Osteoblast (primary cell): ENCODE data around the gene PTPRN2. TPM values are rescaled to one million over a fixed set of nuclear protein-coding genes. Genes with fewer than 3 reads are reported as not detected.
A peak's percentile ranks its signal among the peaks of the same experiment; 100 is the strongest.

Experiments used
- DNase-seq: peaks from one replicate; pipeline ENCODE4 v3.0.0; 2011; ENCODE audit warnings: low spot score, mixed read lengths; ENCODE audit not compliant: insufficient read length; ENCODE audit errors: missing footprints
- H2AFZ ChIP-seq: 2 replicates; pipeline ENCODE4 v1.6.0; 2011; ENCODE audit warnings: mild to moderate bottlenecking, low read length
- H3K27ac ChIP-seq: 2 replicates; pipeline ENCODE4 v1.5.1; 2011; ENCODE audit warnings: mild to moderate bottlenecking, low read depth, low read length, moderate library complexity
- H3K27me3 ChIP-seq: 2 replicates; pipeline ENCODE4 v1.6.0; 2012; ENCODE audit warnings: mild to moderate bottlenecking, control low read depth, inconsistent platforms, low read length, moderate library complexity; ENCODE audit not compliant: insufficient read depth
- H3K36me3 ChIP-seq: 2 replicates; pipeline ENCODE4 v1.5.1; 2011; ENCODE audit warnings: mild to moderate bottlenecking, low read length, control low read depth, moderate library complexity; ENCODE audit not compliant: insufficient read depth
- H3K4me1 ChIP-seq: 2 replicates; pipeline ENCODE4 v1.5.1; 2011; ENCODE audit warnings: mild to moderate bottlenecking, low read length, control low read depth, moderate library complexity; ENCODE audit not compliant: insufficient read depth
- H3K4me2 ChIP-seq: 2 replicates; pipeline ENCODE4 v1.6.0; 2011; ENCODE audit warnings: mild to moderate bottlenecking, low read length; ENCODE audit not compliant: insufficient read depth
- H3K4me3 ChIP-seq: fragments of 200-600 bp; sonication (generic); 3 replicates; pipeline ENCODE4 v1.5.1; 2012; ENCODE audit warnings: mild to moderate bottlenecking, low read length, inconsistent platforms; ENCODE audit not compliant: insufficient read depth
- H3K79me2 ChIP-seq: 2 replicates; pipeline ENCODE4 v1.6.0; 2012; ENCODE audit warnings: mild to moderate bottlenecking, low read length, control low read depth, inconsistent platforms; ENCODE audit not compliant: insufficient read depth
- H3K9me3 ChIP-seq: 2 replicates; pipeline ENCODE4 v1.5.1; 2011; ENCODE audit warnings: low read depth, low read length, control low read depth
- H4K20me1 ChIP-seq: 2 replicates; pipeline ENCODE4 v1.6.0; 2012; ENCODE audit warnings: mild to moderate bottlenecking, low read length, control low read depth; ENCODE audit not compliant: insufficient read depth
- total RNA-seq: library from RNA; depleted of rRNA; stranded (reverse); fragments of >200 nt; gene quantifications from 2 replicates; pipeline ENCODE4 v1.2.3, GENCODE V29; 2012
- TF ChIP-seq, protein P1 (sequence below): IDR thresholded peaks from 2 replicates; pipeline ENCODE4 v1.5.1; 2011; ENCODE audit warnings: mild to moderate bottlenecking, low read depth, low read length, moderate library complexity; ENCODE audit errors: extremely low read depth

PTPRN2 gene
- total RNA-seq, 1 donor = 0.36 TPM

DNA sequence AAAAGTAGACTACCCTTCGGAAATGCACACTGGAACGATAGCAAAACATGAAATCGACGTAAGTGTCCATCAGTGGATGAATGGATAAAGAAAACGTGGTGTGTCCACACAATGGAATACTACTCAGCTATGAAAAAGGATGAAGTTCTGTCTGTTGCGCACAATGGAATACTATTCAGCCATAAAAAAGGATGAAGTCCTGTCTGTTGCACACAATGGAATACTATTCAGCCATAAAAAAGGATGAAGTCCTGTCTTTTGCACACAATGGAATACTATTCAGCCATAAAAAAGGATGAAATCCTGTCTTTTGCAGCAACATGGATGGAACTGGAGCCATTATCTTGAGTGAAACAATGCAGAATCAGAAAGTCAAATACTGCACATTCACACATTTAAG, 591.8 kb downstream of the PTPRN2 start:
- Histone ChIP-seq H3K27me3 (no peaks in the 10 kb centered on the region), H3K4me2 (no peak overlapping the region), H3K4me1 (no peaks in the 10 kb centered on the region), H3K9me3 (no peaks in the 10 kb centered on the region), H4K20me1 (no peaks in the 10 kb centered on the region), H3K4me3 (no peak overlapping the region), H3K27ac (no peak overlapping the region), H2AFZ (no peak overlapping the region), H3K79me2 (no peaks in the 10 kb centered on the region), H3K36me3 (no peaks in the 10 kb centered on the region)
- TF ChIP-seq, protein P1, sequence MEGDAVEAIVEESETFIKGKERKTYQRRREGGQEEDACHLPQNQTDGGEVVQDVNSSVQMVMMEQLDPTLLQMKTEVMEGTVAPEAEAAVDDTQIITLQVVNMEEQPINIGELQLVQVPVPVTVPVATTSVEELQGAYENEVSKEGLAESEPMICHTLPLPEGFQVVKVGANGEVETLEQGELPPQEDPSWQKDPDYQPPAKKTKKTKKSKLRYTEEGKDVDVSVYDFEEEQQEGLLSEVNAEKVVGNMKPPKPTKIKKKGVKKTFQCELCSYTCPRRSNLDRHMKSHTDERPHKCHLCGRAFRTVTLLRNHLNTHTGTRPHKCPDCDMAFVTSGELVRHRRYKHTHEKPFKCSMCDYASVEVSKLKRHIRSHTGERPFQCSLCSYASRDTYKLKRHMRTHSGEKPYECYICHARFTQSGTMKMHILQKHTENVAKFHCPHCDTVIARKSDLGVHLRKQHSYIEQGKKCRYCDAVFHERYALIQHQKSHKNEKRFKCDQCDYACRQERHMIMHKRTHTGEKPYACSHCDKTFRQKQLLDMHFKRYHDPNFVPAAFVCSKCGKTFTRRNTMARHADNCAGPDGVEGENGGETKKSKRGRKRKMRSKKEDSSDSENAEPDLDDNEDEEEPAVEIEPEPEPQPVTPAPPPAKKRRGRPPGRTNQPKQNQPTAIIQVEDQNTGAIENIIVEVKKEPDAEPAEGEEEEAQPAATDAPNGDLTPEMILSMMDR = no peak
- peak; percentile 51 for DNase-seq

DNA sequence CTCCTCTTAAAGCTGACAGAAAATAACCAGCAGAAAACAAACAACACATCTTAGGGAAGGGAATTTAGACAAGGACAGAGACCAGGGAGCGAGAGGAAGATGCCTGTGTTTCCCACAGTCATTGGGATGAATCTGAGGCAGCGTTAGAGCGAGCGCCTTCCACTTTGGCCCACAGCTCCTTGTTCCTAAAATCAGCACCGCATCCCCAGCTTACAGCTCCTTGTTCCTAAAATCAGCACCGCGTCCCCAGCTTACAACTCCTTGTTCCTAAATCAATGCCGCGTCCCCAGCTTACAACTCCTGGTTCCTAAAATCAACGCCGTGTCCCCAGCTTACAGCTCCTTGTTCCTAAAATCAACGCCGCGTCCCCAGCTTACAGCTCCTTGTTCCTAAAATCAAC, 593.3 kb downstream of the PTPRN2 start:
- H3K4me1 ChIP-seq = no peaks in the 10 kb centered on the region
- no peaks in the 10 kb centered on the region for H4K20me1 ChIP-seq
- no peak for DNase-seq
- H3K4me2 ChIP-seq = no peak overlapping the region
- H2AFZ ChIP-seq = no peak overlapping the region
- no peak overlapping the region for H3K4me3 ChIP-seq
- H3K79me2 ChIP-seq = no peaks in the 10 kb centered on the region
- H3K27me3 ChIP-seq = no peaks in the 10 kb centered on the region
- H3K9me3 ChIP-seq = no peaks in the 10 kb centered on the region
- no peak overlapping the region for H3K27ac ChIP-seq
- no peaks in the 10 kb centered on the region for H3K36me3 ChIP-seq
- TF ChIP-seq, protein P1 = no peak

DNA sequence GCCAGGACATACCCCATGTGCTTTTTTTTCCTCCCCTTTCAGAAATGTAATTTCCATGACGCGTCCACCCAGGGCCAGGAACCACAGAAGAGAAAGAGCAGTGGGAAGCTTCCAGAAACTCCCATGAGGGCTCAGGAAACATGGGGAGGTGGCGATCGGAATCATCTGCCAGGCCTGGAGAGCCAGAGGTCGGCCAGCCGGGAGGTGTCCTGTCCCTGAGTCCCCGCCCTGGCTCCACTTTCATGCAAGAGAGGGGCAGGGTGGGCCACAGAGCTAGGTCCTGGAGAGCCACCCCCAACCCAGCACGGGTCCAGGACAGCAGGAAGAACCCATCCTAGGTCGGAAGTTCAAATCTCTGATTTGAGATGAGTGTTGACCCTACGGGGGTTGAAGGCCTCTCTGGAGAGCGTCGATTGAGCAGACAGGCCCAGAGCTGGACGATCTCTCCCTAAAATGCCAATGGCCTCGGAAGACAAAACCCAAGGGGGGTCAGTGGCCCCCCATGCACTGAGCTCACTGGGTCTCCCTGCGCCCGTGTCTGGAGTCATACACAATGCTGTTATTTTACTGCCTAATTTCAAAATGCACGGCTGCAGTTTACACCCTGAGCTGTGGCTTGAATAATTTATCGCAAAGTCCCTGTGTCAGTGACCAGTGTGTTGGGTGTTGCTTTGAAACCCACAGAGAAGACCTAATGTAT, 594.1 kb downstream of the PTPRN2 start:
- DNase-seq = peak; percentile 67
- Histone ChIP-seq H3K27me3 (no peaks in the 10 kb centered on the region), H3K27ac (no peak overlapping the region), H3K36me3 (no peaks in the 10 kb centered on the region), H2AFZ (no peak overlapping the region), H3K4me1 (no peaks in the 10 kb centered on the region), H3K4me3 (no peak overlapping the region), H3K9me3 (no peaks in the 10 kb centered on the region), H3K4me2 (no peak overlapping the region), H4K20me1 (no peaks in the 10 kb centered on the region), H3K79me2 (no peaks in the 10 kb centered on the region)
- TF ChIP-seq, protein P1 = no peak

DNA sequence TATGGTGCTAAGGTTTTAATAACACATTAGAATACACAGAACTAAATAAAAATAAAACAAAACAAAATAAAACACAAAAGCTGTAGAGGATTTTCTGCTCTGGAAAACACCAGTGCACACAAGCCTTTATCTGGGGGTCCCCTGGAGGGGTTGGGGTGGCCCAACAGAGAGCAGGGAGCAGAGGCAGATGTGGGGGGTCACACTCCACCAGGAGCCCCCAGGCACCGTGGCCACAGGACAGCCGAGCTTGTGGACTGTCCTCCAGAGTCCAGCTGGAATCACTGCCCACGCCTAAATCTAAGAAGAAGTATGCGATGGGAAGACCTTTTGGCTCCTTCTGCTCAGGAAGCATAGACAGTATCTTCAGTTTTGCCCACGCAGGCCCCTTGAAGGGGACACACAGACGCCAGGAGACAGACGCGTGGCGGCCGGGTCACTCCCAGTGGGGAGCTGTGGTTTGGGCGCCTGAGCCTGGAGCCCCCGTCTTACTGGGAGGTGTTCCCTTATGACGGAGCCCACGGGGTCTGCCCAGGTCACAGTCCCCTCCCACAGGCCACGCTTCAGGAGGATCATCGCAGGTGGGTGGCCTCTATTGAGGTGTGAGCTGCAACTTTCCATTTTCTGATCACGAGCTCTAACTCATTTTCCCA, 595.0 kb downstream of the PTPRN2 start:
- Histone ChIP-seq H3K4me1 (no peaks in the 10 kb centered on the region), H3K4me2 (no peak overlapping the region), H3K79me2 (no peaks in the 10 kb centered on the region), H3K9me3 (no peaks in the 10 kb centered on the region), H3K27ac (no peak overlapping the region), H2AFZ (no peak overlapping the region), H3K4me3 (no peak overlapping the region), H3K27me3 (no peaks in the 10 kb centered on the region), H4K20me1 (no peaks in the 10 kb centered on the region), H3K36me3 (no peaks in the 10 kb centered on the region)
- DNase-seq = peak; percentile 77
- TF ChIP-seq, protein P1 = no peak
